ENCODE measurements around the gene ANKRD12.

ANKRD12 gene

DNA sequence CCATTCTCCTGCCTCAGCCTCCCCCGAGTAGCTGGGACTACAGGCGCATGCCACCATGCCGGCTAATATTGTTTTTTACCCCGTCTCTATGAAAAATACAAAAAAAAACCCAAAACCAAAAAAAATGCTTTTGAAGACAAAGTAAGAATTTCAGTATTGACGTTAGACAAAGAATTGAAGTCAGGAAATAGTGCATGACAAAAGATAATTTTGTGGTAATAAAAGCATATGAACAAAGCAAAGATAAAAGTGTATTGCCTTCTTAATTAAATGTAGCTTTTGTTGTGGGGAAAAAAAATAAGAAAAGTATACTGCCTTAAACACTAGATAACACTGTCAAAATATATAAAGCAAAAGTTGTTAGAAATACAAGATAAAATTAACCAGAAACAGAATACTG, 86.8 kb downstream of the ANKRD12 start:
- Histone ChIP-seq H3K27me3 (ENCODE audit: control insufficient read depth, insufficient read depth, low read length) (no peaks in the 10 kb centered on the region), H3K4me3 (ENCODE audit: low read depth, low read length) (no peak overlapping the region), H3K9ac (ENCODE audit: low read depth, low read length) (no peak overlapping the region), H3K4me1 (ENCODE audit: control insufficient read depth, insufficient read depth, low read length) (no peaks in the 10 kb centered on the region), H3K9me3 (ENCODE audit: control insufficient read depth, insufficient read depth, low read length) (no peaks in the 10 kb centered on the region), H3K36me3 (ENCODE audit: control insufficient read depth, insufficient read depth, low read length) (no peaks in the 10 kb centered on the region)

DNA sequence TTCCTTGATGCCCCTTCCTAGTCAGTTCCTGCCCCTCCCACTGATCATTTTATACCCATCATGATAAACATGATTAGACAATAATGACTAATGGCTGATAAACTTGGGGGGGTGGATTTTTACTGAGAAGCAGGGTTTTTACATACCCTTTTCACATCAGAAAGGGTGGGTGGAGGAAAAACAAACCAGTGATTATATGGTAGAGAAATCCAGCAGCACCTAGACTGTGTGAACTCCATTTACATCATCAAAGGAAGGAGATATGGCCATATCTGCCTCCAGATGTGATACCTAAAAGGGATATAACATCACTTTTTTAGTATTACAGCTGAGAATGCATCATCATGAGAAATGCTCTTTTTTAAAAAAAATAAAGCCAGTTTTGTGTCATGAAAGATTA, 89.9 kb downstream of the ANKRD12 start:
- H3K27me3 ChIP-seq (ENCODE audit: control insufficient read depth, insufficient read depth, low read length) = no peaks in the 10 kb centered on the region
- no peaks in the 10 kb centered on the region for H3K36me3 ChIP-seq (ENCODE audit: control insufficient read depth, insufficient read depth, low read length)
- H3K9me3 ChIP-seq (ENCODE audit: control insufficient read depth, insufficient read depth, low read length) = no peaks in the 10 kb centered on the region
- H3K9ac ChIP-seq (ENCODE audit: low read depth, low read length) = no peak overlapping the region
- H3K4me3 ChIP-seq (ENCODE audit: low read depth, low read length) = no peak overlapping the region
- H3K4me1 ChIP-seq (ENCODE audit: control insufficient read depth, insufficient read depth, low read length) = no peaks in the 10 kb centered on the region

DNA sequence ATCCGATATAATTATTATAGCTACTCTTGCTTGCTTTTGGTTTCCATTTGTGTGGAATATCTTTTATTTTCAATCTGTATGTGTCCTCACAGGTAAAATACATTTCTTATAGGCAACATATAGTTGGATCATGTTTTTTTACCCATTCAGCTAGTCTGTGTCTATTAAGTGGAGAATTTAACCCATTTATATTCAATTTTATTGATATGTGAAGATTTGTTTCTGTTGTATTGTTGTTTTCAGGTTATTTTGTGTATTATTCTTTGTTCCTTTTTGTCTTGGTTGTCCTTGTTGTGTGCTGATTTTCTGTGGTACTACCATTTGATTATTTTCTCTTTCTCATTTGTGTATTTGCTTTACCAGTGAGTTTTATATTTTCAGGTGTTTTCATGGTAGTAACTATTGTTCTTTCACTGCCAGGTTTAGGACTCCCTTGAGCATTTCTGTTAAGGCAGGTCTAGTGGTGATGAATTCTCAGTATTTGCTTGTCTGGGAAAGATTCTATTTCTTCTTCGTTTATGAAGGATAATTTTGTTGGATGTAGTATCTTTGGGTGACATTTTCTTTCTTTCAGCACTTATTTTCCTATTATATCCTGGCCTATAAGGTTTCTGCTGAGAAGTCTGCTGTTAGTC, 95.4 kb downstream of the ANKRD12 start:
- H3K9me3 ChIP-seq (ENCODE audit: control insufficient read depth, insufficient read depth, low read length) = no peaks in the 10 kb centered on the region
- H3K4me3 ChIP-seq (ENCODE audit: low read depth, low read length) = no peak overlapping the region
- no peaks in the 10 kb centered on the region for H3K27me3 ChIP-seq (ENCODE audit: control insufficient read depth, insufficient read depth, low read length)
- no peak overlapping the region for H3K9ac ChIP-seq (ENCODE audit: low read depth, low read length)
- no peaks in the 10 kb centered on the region for H3K36me3 ChIP-seq (ENCODE audit: control insufficient read depth, insufficient read depth, low read length)
- no peaks in the 10 kb centered on the region for H3K4me1 ChIP-seq (ENCODE audit: control insufficient read depth, insufficient read depth, low read length)

DNA sequence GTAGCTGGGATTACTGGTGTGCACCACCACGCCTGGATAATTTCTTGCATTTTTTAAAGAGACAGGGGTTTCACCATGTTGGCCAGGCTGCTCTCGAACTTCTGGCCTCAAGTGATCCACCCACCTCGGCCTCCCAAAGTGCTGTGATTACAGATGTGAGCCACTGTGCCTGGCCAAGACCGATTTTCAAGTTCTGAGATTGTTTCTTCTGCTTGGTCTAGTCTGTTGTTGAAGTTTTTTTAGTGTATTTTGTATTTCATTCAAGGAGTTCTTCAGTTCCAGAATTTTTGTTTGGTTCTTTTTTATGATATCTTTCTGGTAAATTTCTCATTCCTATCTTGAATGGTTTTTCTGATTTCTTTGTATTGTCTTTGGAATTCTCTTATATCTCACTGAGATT, 96.4 kb downstream of the ANKRD12 start:
- Histone ChIP-seq H3K27me3 (ENCODE audit: control insufficient read depth, insufficient read depth, low read length) (no peaks in the 10 kb centered on the region), H3K9me3 (ENCODE audit: control insufficient read depth, insufficient read depth, low read length) (no peaks in the 10 kb centered on the region), H3K4me3 (ENCODE audit: low read depth, low read length) (no peak overlapping the region), H3K36me3 (ENCODE audit: control insufficient read depth, insufficient read depth, low read length) (no peaks in the 10 kb centered on the region), H3K9ac (ENCODE audit: low read depth, low read length) (no peak overlapping the region), H3K4me1 (ENCODE audit: control insufficient read depth, insufficient read depth, low read length) (no peaks in the 10 kb centered on the region)

DNA sequence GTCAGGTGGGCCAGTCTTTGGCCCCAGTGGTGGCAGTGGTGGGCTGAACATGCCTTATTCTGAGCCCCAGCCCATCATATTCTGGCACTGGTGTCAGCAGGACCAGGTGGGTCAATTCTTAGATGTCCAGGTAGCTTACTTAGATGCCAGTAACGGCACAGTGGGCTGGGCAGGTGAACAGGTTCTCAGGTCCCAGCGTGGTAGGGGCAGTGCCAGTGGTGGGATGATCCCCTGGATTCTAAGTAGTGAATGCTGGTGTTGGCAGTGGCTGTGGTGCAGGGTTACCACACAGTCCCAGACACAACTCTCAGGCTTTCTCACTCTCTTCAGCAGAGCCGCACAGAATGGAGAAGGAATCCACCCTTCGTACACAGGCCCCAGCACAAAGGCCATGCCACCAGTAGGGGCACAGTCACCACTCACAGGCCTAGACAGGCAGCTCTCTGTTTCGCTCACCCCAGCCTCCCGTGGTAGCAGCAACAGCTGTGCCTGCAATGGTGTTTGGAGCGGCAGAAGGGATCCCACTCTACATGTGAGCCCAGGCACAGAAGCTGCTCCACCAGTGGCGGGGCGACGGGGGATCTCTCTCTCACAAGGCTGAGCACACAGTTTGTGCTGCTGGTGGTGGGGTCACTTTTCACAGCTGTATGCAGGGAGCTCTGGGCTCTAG, 97.3 kb downstream of the ANKRD12 start:
- H3K27me3 ChIP-seq (ENCODE audit: control insufficient read depth, insufficient read depth, low read length) = no peaks in the 10 kb centered on the region
- H3K9me3 ChIP-seq (ENCODE audit: control insufficient read depth, insufficient read depth, low read length) = no peaks in the 10 kb centered on the region
- H3K4me3 ChIP-seq (ENCODE audit: low read depth, low read length) = no peak overlapping the region
- H3K9ac ChIP-seq (ENCODE audit: low read depth, low read length) = no peak overlapping the region
- H3K36me3 ChIP-seq (ENCODE audit: control insufficient read depth, insufficient read depth, low read length) = no peaks in the 10 kb centered on the region
- no peaks in the 10 kb centered on the region for H3K4me1 ChIP-seq (ENCODE audit: control insufficient read depth, insufficient read depth, low read length)

DNA sequence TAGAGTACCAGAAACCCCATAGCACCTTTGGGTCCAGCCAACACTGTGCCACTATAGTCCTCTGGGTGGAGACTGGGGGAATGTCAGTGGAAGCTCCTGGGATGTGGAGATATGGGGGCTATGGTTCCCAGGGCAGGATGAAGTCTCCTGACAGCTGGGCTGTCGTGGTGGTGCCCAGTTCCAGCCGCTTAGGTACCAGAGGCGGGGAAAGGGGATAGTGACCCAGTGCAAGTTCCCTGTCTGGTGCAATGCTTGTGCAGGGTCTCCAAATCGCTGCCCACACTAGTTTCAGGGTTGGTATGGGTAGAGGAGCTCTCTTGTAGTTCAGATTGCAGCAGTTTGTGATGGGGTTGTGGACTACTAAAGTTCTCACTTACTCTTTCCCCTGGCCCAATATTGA, 97.9 kb downstream of the ANKRD12 start:
- H3K4me3 ChIP-seq (ENCODE audit: low read depth, low read length) = no peak overlapping the region
- H3K27me3 ChIP-seq (ENCODE audit: control insufficient read depth, insufficient read depth, low read length) = no peaks in the 10 kb centered on the region
- H3K9me3 ChIP-seq (ENCODE audit: control insufficient read depth, insufficient read depth, low read length) = no peaks in the 10 kb centered on the region
- no peaks in the 10 kb centered on the region for H3K36me3 ChIP-seq (ENCODE audit: control insufficient read depth, insufficient read depth, low read length)
- no peak overlapping the region for H3K9ac ChIP-seq (ENCODE audit: low read depth, low read length)
- H3K4me1 ChIP-seq (ENCODE audit: control insufficient read depth, insufficient read depth, low read length) = no peaks in the 10 kb centered on the region

DNA sequence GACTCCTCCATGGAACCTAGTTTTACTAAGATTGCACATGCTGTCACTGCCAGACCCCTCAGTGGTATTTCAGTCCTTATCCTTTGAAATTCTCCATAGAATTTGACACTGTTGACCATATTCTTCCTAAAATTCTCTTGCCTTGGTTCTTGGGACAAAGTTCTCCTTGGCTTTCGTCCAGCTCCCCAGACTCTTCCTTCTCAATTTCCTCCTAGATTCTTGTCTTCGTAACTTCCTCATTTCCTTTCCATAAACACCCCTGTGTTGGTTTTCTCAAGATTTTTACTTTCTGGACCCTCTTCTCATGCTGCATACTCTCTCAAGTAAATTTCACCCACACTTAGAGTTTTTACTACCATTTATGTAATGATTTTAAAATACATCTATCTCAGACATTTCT, 101.4 kb downstream of the ANKRD12 start:
- H3K9me3 ChIP-seq (ENCODE audit: control insufficient read depth, insufficient read depth, low read length) = no peaks in the 10 kb centered on the region
- no peak overlapping the region for H3K9ac ChIP-seq (ENCODE audit: low read depth, low read length)
- no peaks in the 10 kb centered on the region for H3K36me3 ChIP-seq (ENCODE audit: control insufficient read depth, insufficient read depth, low read length)
- H3K4me1 ChIP-seq (ENCODE audit: control insufficient read depth, insufficient read depth, low read length) = peaks cover 9% of the 10 kb centered on the region
- no peaks in the 10 kb centered on the region for H3K27me3 ChIP-seq (ENCODE audit: control insufficient read depth, insufficient read depth, low read length)
- H3K4me3 ChIP-seq (ENCODE audit: low read depth, low read length) = no peak overlapping the region

DNA sequence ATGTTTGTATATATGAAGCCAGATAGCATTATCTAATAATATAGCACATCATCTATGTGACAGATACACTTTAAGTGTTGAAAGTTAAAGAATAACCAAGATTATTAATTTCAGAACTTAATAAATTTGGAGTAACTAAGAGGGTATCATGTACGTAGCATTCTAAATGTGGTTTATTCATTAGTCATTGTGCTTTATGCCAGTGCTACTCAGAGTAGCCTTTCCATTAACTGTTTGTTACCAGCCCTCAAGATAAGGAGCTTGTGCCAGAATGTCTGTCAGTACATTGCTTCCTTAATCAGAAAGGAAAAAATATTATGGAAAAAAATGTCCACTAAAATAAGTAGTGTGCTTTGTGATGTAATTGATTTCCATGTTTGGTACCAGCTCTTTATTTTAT, 103.1 kb downstream of the ANKRD12 start:
- Histone ChIP-seq H3K9ac (ENCODE audit: low read depth, low read length) (no peak overlapping the region), H3K36me3 (ENCODE audit: control insufficient read depth, insufficient read depth, low read length) (no peaks in the 10 kb centered on the region), H3K9me3 (ENCODE audit: control insufficient read depth, insufficient read depth, low read length) (no peaks in the 10 kb centered on the region), H3K4me3 (ENCODE audit: low read depth, low read length) (no peak overlapping the region), H3K4me1 (ENCODE audit: control insufficient read depth, insufficient read depth, low read length) (peaks cover 11% of the 10 kb centered on the region), H3K27me3 (ENCODE audit: control insufficient read depth, insufficient read depth, low read length) (no peaks in the 10 kb centered on the region)

DNA sequence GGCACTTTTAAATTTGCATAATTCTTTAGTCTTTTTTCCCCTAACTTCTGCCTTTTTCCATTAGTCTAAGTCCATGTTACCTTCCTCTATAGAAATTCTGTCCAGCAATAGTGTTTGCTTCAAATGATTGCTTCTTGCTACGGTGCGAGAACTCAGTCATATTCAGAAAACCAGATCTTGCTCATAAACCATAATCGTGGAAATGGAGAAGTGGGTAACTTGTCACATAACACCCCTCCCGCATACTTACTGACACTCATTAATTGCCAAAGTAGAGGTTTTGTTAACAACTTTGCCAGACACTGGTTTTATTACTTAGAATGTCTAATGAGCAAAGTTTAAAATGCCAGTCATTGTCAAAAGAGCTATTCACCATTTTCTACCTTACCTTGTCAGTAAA, 103.7 kb downstream of the ANKRD12 start:
- Histone ChIP-seq H3K9me3 (ENCODE audit: control insufficient read depth, insufficient read depth, low read length) (no peaks in the 10 kb centered on the region), H3K27me3 (ENCODE audit: control insufficient read depth, insufficient read depth, low read length) (no peaks in the 10 kb centered on the region)

DNA sequence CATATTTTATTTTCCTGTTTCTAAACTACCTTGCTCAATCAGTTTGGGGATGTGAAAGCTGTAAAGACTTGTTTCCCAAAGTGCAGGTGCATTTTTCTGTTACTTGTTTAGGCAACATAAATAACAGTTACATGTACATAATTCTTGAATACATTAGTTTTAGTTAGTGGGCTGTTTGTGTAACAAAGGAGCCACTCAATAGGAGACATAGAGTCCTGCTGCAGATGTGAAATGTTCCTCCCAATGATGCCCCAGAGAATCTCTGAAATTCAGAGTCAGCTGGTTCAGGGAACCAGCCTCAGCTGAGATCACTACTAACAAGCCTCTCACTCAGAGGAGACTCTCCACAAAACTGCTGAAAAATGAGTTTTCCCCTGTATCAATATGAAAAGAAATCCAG, 106.4 kb downstream of the ANKRD12 start:
- Histone ChIP-seq H3K27me3 (ENCODE audit: control insufficient read depth, insufficient read depth, low read length) (no peaks in the 10 kb centered on the region), H3K4me3 (ENCODE audit: low read depth, low read length) (no peak overlapping the region), H3K9me3 (ENCODE audit: control insufficient read depth, insufficient read depth, low read length) (no peaks in the 10 kb centered on the region), H3K9ac (ENCODE audit: low read depth, low read length) (no peak overlapping the region), H3K4me1 (ENCODE audit: control insufficient read depth, insufficient read depth, low read length) (peaks cover 11% of the 10 kb centered on the region), H3K36me3 (ENCODE audit: control insufficient read depth, insufficient read depth, low read length) (no peaks in the 10 kb centered on the region)

More for the DNA sequence above, 103.7 kb downstream of the ANKRD12 start:
- no peak overlapping the region for H3K4me3 ChIP-seq (ENCODE audit: low read depth, low read length)
- no peak overlapping the region for H3K9ac ChIP-seq (ENCODE audit: low read depth, low read length)
- no peaks in the 10 kb centered on the region for H3K36me3 ChIP-seq (ENCODE audit: control insufficient read depth, insufficient read depth, low read length)
- peaks cover 11% of the 10 kb centered on the region for H3K4me1 ChIP-seq (ENCODE audit: control insufficient read depth, insufficient read depth, low read length)

DNA sequence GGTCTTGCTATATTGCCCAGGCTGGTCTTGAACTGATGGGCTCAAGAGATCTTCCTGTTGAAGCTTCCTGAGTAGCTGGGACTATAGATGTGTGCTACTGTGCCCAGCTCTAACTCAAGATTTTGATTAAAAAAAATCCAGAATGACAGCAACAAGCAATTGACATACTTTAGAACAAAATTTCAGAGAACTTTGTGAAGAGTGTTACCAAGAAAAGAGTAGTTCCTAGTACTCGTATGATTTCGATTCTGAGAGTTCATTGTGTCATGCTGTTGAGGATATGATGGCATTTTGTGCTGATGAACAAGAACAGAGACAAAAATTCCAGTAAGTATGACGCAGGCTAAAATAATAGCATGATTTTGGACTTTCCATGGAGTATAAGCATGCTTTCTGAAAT, 107.8 kb downstream of the ANKRD12 start:
- H3K4me3 ChIP-seq (ENCODE audit: low read depth, low read length) = no peak overlapping the region
- H3K36me3 ChIP-seq (ENCODE audit: control insufficient read depth, insufficient read depth, low read length) = no peaks in the 10 kb centered on the region
- no peaks in the 10 kb centered on the region for H3K9me3 ChIP-seq (ENCODE audit: control insufficient read depth, insufficient read depth, low read length)
- no peaks in the 10 kb centered on the region for H3K27me3 ChIP-seq (ENCODE audit: control insufficient read depth, insufficient read depth, low read length)
- H3K9ac ChIP-seq (ENCODE audit: low read depth, low read length) = no peak overlapping the region
- H3K4me1 ChIP-seq (ENCODE audit: control insufficient read depth, insufficient read depth, low read length) = peaks cover 11% of the 10 kb centered on the region

DNA sequence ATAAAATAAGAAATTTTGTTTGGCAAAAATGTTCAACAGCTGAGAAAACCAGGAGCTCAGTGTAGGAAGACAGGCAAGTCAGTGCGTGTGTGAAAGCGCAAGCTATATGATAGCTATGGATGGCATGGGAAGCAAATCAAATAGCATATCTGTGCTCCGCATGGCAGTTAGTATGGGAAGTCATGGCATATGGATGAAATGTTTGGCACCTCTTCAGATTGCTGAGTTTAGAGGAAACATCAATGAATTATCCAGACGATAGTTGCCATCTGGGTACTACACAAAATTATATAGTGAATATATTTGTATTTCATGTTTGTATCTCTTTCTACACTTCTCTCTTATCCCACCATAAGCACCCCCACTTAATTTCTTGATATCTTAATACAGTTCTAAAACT, 112.1 kb downstream of the ANKRD12 start:
- no peaks in the 10 kb centered on the region for H3K27me3 ChIP-seq (ENCODE audit: control insufficient read depth, insufficient read depth, low read length)
- H3K9ac ChIP-seq (ENCODE audit: low read depth, low read length) = no peak overlapping the region
- no peaks in the 10 kb centered on the region for H3K9me3 ChIP-seq (ENCODE audit: control insufficient read depth, insufficient read depth, low read length)
- H3K36me3 ChIP-seq (ENCODE audit: control insufficient read depth, insufficient read depth, low read length) = no peaks in the 10 kb centered on the region
- H3K4me3 ChIP-seq (ENCODE audit: low read depth, low read length) = no peak overlapping the region
- H3K4me1 ChIP-seq (ENCODE audit: control insufficient read depth, insufficient read depth, low read length) = no peaks in the 10 kb centered on the region
